Fibroblast of mammary gland (primary cell): ENCODE data around the gene GTF2I.

Experiments
- DNase-seq: peaks from one replicate; pipeline ENCODE4 v3.0.0-alpha.2; 2010; ENCODE audit warnings: low read depth
- H3K4me3 ChIP-seq: 2 replicates; pipeline ENCODE4 v1.5.1; 2011; ENCODE audit warnings: low read depth, mild to moderate bottlenecking, low read length, moderate library complexity; ENCODE audit not compliant: control insufficient read depth
- CTCF ChIP-seq: conservative IDR thresholded peaks from 2 replicates; pipeline ENCODE4 v1.5.1; 2011; ENCODE audit warnings: low read depth, low read length, inconsistent platforms; ENCODE audit not compliant: control insufficient read depth, insufficient read depth

GTF2I gene

DNA sequence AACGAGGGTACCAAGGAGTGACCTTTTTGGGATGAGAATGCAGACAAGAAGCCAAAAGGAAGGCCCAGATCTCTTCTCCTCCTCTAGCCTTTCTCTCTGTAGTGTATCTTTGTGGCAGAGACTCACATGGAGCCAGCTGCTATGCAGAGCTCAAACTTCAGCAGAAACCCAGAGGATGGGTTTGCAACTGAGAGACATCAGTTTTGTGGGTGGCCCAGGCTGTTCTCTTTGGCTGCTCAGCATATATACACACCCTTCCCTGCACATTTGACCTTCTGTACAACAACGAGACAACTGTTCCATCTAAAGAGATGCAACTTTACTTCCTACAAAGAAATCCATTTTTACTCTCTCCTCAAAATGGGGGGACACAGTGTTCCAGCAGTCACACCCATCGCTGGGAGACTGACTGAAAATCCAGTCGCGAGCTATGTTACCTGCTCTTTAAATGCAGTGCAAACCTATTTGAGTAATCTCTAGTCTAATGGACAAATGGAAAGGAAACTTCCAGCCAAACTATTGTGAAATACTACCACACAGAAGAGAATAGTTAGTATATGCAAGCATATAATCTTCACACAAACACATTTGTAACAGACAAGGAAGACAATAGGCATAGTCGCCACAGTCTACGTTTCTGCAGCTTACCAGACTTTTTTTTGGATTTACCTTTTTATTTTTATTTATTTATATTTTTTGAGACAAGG, 51.2 kb downstream of the GTF2I start:
- no peak for TF ChIP-seq CTCF
- H3K4me3 ChIP-seq, result no peak overlapping the region
- DNase-seq, result no peak

- DNase-seq, result no peak
- no peak overlapping the region for H3K4me3 ChIP-seq
- peak; percentile 5 for TF ChIP-seq CTCF
These were observed 52.6 kb downstream of the GTF2I start for GRCh38 chr7:74709880-74710671.

- no peak for DNase-seq
- TF ChIP-seq CTCF, result no peak
These were observed 56.0 kb downstream of the GTF2I start for GRCh38 chr7:74713567-74713966.

GRCh38 chr7:74717889-74718288, 60.4 kb downstream of the GTF2I start:
- no peak for TF ChIP-seq CTCF
- H3K4me3 ChIP-seq, result no peak overlapping the region
- DNase-seq, result no peak

More at GRCh38 chr7:74713567-74713966, 56.0 kb downstream of the GTF2I start:
- H3K4me3 ChIP-seq, result no peak overlapping the region

GRCh38 chr7:74718336-74718735, 60.8 kb downstream of the GTF2I start:
- no peak for DNase-seq
- no peak overlapping the region for H3K4me3 ChIP-seq
- TF ChIP-seq CTCF, result no peak

- TF ChIP-seq CTCF, result no peak
These were observed 64.6 kb downstream of the GTF2I start for GRCh38 chr7:74722153-74722552.

More at GRCh38 chr7:74722153-74722552, 64.6 kb downstream of the GTF2I start:
- H3K4me3 ChIP-seq, result no peak overlapping the region
- no peak for DNase-seq
